Kidney epithelial cell (primary cell): Measurements from ENCODE around the gene AMBRA1. TPM values are rescaled to one million over a fixed set of nuclear protein-coding genes. Genes with fewer than 3 reads are reported as not detected.
A peak's percentile ranks its signal among the peaks of the same experiment; 100 is the strongest.

Source experiments
- DNase-seq: peaks from one replicate; pipeline ENCODE4 v3.0.0-alpha.2; 2010; ENCODE audit warnings: low read depth
- H3K27me3 ChIP-seq: 2 replicates; pipeline ENCODE4 v1.6.0; 2011; ENCODE audit warnings: low read length; ENCODE audit not compliant: control insufficient read depth, insufficient read depth
- H3K36me3 ChIP-seq: 2 replicates; pipeline ENCODE4 v1.5.1; 2011; ENCODE audit warnings: low read length; ENCODE audit not compliant: control insufficient read depth, insufficient read depth
- H3K4me3 ChIP-seq: 2 replicates; pipeline ENCODE4 v1.5.1; 2011; ENCODE audit warnings: low read depth, mild to moderate bottlenecking, control low read depth, low read length
- CTCF ChIP-seq: IDR thresholded peaks from 2 replicates; pipeline ENCODE4 v1.5.1; 2011; ENCODE audit warnings: mild to moderate bottlenecking, moderate library complexity, low read length, control low read depth, inconsistent platforms; ENCODE audit not compliant: insufficient read depth, poor library complexity, severe bottlenecking
- total RNA-seq: library from RNA; depleted of rRNA; stranded (reverse); fragments of >200 nt; gene quantifications from 2 replicates; pipeline ENCODE4 v1.2.3, GENCODE V29; 2015

The AMBRA1 gene
- total RNA-seq, 1 donor from 2014 or later, result 23.1 TPM

- DNase-seq, result no peak
- Histone ChIP-seq H3K36me3 (no peaks in the 10 kb centered on the region), H3K4me3 (no peak overlapping the region), H3K27me3 (no peaks in the 10 kb centered on the region)
- no peak for TF ChIP-seq CTCF
Observed at GRCh38 chr11:46353698-46354097, 240.1 kb downstream of the AMBRA1 start.

DNA sequence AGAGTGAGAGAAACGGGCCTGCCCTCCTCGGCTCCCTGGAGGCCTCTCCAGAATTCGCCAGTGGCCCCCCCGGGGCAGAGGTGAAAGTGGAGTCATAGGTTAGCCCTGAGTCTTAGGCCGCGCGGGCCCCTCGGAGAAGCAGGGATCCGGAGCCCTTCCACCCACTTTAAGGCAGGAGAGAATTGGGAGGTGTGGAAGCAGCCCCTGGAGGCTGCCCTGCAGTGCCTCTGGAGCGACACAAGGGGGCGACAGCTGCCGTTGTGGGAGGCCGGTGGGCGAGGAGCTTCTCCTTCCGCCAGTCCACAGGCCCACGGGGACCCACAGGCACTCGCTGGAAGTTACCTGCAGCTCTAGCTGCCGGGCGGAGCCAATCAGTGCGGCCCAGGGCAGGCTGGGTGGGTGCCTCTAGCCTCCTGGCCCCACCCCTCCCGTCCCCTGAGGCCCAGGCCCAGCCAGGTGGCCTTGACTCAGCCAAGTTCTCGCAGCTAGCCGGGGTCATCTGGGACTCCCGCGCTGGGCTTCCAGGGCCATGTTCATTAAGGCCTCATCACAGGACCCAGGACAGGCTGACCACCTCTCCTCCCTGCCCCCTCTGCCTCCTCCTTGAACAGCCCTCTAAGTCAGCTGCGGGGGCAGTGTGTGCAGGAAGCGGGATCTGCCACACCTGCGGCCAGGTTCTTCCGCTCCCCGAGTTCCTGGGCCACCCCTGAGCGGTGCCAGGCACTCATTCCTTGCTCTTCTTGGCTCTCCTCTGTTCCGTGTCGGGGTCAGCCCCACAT is 241.6 kb downstream of the AMBRA1 start:
- TF ChIP-seq CTCF, result peak; percentile 96
- no peak overlapping the region for H3K4me3 ChIP-seq
- H3K27me3 ChIP-seq, result no peaks in the 10 kb centered on the region
- no peak for DNase-seq
- H3K36me3 ChIP-seq, result no peaks in the 10 kb centered on the region

DNA sequence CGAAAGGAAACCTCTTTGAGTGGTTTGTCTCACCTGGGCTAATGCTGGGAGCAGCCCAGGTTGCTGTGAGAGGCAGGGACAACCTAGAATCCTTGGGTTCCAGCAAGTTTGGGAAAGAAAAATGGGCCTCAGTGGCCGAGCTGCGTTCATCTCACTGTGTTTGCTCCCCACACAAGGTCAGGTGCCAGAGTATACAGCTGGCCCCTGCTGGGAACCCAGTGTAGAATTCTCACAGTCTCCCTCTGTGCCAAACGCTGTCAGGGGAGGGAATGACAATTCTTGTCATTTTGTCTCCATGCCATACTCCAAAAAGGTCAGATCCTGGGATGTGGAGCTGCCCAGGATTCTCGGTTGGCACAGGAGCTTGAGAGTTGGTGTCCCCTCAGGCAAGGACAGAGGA is 242.2 kb downstream of the AMBRA1 start:
- H3K27me3 ChIP-seq, result no peaks in the 10 kb centered on the region
- no peak for TF ChIP-seq CTCF
- H3K36me3 ChIP-seq, result no peaks in the 10 kb centered on the region
- no peak for DNase-seq
- no peak overlapping the region for H3K4me3 ChIP-seq

DNA sequence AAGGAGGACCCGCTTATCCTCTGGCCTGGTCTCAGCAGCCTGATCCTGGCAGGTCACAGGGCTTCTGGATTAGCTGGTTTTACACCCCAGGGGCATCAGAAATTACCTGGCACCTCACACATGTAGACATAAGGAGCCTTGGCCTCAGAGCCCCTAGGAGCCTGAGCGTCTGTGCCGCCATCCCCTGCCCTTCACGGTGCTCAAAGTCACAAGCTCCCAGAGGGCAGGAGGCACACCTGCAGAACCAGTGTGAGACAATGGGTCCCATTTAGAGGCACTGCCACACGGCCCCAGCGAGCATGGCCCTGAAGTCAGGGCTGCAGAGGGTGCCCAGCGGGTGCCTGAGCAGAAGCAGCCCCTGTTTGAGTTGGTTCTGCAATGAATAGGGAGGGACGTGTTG is 242.7 kb downstream of the AMBRA1 start:
- no peak for DNase-seq

DNA sequence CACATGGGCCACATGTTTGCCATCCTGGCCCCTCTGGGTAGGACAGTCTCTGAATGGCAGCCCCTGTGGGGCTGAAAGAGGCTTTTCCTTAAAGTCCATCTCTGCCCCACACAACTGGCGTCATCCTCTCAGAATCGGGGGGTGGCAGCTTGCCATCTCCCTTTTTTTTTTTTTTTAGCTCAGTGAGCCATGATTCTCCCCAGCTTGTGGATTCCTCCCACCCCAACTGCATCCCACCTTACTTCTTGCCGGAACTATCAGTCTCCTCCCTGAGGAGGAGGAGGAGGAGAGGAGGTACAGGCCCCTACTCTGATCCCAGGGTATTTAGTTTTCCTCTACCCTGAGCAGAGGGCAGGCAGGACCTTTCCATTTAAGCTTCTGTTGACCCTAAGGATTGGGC is 243.1 kb downstream of the AMBRA1 start:
- H3K27me3 ChIP-seq, result no peaks in the 10 kb centered on the region
- DNase-seq, result no peak
- no peaks in the 10 kb centered on the region for H3K36me3 ChIP-seq
- no peak overlapping the region for H3K4me3 ChIP-seq
- no peak for TF ChIP-seq CTCF

More for the DNA sequence above, 242.7 kb downstream of the AMBRA1 start:
- TF ChIP-seq CTCF, result no peak
- Histone ChIP-seq H3K4me3 (no peak overlapping the region), H3K36me3 (no peaks in the 10 kb centered on the region), H3K27me3 (no peaks in the 10 kb centered on the region)
